ENCODE measurements around the gene PRDM5. TPM values are rescaled to one million over a fixed set of nuclear protein-coding genes. Genes with fewer than 3 reads are reported as not detected.

Gene PRDM5
- total RNA-seq, 1 donor from 2014 or later: not detected

- intact Hi-C loops (cut with micrococcal nuclease): loop anchor here (5.0 kb wide), 4 partner anchors 206 to 644 kb away; partner anchors contain the start of gene PRDM5
These were observed 206.2 kb downstream of the PRDM5 start for GRCh38 chr4:120716346-120716745.

GRCh38 chr4:120714417-120715010 is 208.0 kb downstream of the PRDM5 start:
- intact Hi-C loops (cut with micrococcal nuclease): loop anchor here (5.0 kb wide), 4 partner anchors 208 to 642 kb away; partner anchors contain the start of gene PRDM5

DNA sequence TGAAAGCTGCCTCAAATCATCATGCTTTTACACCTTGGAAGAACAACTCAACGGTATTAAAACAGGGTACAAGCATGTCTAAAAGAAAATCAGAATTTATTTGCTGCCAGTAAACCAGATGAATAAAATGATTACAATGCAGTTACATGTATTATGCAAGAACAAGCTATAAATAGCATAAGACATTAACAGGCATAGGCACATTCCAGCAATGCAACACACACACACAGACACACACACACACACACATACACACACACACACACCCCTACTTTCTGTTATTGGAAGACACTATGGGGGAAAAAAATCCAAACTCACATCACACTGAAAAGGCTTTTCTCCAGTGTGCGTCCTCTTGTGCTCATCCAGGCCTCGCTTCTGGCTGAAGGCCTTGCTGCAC is 212.5 kb downstream of the PRDM5 start:
- intact Hi-C loops (cut with micrococcal nuclease): no loop called here

DNA sequence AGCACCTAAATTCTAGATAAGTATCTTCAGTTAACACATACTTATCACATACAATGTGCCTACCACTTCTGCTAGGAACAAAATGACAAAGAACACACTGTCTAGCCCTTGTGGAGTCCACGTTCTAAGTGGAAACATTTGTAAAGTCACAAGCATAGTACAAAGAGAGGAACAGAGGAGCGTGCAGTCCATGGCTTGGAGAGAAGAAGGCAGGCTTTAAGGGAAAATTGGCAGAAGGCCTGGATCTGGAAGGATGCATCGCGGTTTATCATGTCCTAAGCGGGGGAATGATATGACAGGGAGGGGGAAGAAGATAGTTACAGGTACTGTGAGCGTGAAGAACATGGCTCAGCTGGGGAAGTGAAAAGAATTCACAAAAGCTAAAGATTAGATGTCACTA is 218.0 kb downstream of the PRDM5 start:
- intact Hi-C loops (cut with micrococcal nuclease): no loop called here

GRCh38 chr4:120703908-120704307 is 218.6 kb downstream of the PRDM5 start:
- intact Hi-C loops (cut with micrococcal nuclease): no loop called here

DNA sequence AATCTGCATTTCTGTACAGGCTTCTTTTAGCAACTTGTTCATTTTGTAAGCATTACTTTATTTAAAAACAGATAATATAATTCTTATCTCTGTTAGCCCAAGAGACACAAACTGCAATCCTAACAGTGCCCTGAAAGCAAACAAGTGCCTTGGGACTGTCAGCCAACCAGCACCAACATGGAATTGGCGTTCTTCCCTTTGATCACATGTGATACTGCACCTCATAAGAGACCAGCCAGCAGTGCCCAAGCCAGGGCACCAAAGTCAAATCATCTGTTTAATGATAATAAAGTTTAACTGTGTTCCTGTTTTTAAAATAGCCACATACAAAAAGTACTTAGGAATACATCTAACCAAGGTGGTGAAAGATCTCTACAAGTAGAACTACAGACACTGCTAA is 223.2 kb downstream of the PRDM5 start:
- intact Hi-C loops (cut with micrococcal nuclease): no loop called here

DNA sequence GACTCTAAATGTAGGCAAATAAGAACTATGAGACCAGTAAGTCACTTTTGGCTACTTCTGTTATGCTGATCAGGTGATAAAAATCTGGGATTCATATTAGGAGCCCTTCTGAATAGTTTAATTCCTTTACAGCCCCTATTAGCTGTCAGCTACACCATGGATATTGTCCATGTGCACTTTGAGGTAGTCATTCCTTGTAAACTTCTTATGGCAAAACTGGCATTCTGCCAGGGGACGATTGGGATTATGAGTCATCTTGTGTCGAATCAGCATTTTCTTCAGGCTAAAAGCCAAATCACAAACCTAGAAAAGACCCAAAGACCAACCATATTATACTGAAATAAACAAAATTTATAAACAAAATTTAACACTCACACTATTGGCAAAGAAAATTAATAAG is 227.6 kb downstream of the PRDM5 start:
- intact Hi-C loops (cut with micrococcal nuclease): no loop called here

DNA sequence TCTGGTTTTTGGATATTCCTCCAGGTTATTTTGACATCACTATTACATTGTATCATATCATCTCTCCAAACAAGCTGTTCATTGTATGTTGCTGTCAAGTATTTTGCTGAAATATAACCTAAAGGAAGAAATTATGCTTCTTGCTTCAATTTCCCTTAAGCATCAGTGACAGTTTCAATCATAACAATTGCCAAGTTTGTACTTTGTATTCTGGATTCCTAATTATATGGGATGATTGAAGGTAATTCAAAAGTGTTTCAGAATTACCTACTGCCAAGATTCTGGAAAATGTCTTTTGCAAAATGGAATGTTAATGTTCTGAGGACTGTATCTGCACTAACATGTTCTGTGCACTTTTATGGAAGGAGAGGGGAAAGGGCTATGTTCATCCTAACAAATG is 228.7 kb downstream of the PRDM5 start:
- intact Hi-C loops (cut with micrococcal nuclease): no loop called here

- intact Hi-C loops (cut with micrococcal nuclease): no loop called here
These were observed 229.6 kb downstream of the PRDM5 start for GRCh38 chr4:120692964-120693363.

GRCh38 chr4:120691536-120691935 is 231.0 kb downstream of the PRDM5 start:
- intact Hi-C loops (cut with micrococcal nuclease): no loop called here

DNA sequence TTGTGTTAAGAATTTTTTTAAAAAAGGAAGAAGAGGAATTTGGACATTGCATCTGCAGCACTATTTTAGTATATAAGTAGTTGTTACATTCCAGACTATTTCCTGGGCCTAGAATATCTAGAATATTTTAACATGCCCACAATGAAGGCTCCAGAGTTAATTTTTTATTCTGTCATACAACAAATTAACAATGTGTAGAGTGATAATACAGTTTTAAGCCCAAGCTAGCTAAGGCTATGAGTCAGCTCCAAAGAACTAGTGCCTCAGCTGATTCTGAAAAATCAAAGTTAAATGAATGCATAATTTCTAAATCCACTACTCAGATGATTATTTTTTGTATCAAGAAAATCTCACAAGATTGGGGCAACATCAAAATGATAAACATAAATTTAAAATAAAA is 231.4 kb downstream of the PRDM5 start:
- intact Hi-C loops (cut with micrococcal nuclease): no loop called here

- intact Hi-C loops (cut with micrococcal nuclease): no loop called here
These were observed 233.7 kb downstream of the PRDM5 start for GRCh38 chr4:120688791-120689190.

GRCh38 chr4:120685756-120686278 is 236.7 kb downstream of the PRDM5 start:
- intact Hi-C loops (cut with micrococcal nuclease): no loop called here

DNA sequence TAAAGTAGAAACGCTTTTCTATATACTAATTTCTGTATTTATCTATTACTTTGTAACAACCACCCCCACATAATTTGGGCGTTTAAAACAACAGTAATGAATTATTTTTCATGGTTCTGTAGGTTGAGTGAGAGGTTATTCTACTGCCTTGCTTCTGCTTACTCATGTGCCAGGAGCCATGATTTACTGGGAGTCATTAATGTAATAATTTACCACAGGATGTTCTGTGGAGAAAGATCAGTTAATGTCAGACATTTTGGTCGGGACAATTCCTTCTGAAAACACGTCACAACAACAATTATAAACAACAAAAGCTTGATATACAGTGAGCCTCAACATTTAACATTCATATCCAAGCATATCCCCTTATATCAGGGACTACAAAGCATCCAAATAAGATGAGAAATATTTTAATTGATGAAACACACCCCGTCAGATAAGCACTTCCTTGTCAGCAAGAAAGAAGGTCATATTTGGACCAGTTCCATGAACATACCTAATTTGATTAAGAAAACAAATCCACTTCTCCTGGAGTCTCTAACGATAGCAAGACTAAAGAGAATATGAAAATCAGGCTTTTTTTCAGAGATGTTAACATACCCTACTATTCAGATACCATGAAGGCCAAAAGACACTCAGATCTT is 238.5 kb downstream of the PRDM5 start:
- intact Hi-C loops (cut with micrococcal nuclease): no loop called here

GRCh38 chr4:120682981-120683380 is 239.5 kb downstream of the PRDM5 start:
- intact Hi-C loops (cut with micrococcal nuclease): no loop called here

DNA sequence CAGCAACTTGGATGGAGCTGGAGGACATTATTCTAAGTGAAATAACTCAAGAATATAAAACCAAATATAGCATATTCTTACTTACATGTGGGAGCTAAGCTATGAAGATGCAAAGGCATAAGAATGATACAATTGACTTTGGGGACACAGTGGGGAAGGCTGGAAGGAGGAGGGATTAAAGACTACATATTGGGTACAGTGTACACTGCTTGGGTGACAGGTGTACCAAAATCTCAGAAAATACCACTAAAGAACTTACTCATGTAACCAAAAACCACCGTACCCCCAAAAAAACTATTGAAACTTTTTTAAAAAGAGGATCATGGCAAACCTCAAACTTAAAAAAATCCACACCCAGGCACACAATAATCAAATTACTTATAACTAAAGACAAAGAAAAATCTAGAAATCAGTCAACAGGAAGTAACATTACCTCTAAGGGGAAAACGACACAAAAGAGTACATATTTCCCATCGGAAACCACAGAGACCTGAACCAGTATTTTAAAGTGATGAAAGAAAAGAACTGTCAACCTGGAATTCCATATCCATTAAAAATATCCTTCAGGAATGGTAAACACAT is 241.8 kb downstream of the PRDM5 start:
- intact Hi-C loops (cut with micrococcal nuclease): no loop called here

GRCh38 chr4:120673696-120674095 is 248.8 kb downstream of the PRDM5 start:
- intact Hi-C loops (cut with micrococcal nuclease): no loop called here

DNA sequence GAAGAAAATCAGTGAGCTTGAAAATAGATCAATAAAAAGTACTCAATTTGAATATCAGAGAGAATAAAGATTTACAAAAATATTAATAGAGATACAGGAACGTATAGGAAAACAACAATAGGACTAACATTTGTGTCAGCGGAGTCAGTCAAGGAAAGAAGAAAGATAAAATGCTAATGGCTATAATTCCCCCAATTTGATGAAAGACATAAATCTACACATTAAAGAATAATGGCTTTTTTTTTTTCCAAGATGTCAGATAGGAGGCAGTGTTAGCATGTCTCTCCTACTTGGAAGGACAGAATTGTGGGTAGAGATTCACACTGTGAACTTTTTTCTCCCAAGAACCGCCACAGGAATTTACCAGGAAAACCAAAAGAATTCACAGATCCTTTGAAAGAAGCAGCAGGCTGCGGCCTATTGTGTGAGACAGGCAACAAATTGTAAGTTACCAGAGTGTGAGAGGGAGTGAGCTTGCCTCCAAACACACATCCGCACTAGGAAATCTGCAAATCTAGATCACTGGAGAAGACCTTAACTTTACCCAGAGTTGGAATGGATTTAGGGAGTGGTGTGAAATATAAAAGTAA is 249.9 kb downstream of the PRDM5 start:
- intact Hi-C loops (cut with micrococcal nuclease): no loop called here

DNA sequence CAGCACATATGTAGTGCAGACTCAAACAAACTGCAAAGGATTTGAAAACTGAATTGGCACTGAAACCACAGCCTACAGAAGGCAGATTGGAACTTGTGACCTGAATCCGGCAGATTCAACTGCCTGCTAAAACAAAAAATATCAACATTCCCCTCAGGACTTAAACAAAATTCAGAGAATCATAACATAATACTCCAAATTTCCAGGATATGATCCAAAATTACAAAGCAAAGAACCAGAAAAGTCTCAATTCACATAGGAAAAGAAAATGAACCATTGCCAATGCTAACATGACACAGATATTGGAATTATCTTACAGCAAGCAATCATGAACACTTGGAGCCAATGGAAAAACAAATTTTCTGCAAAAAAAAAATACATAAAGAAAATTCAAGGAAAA is 250.4 kb downstream of the PRDM5 start:
- intact Hi-C loops (cut with micrococcal nuclease): no loop called here

GRCh38 chr4:120671538-120671937 is 251.0 kb downstream of the PRDM5 start:
- intact Hi-C loops (cut with micrococcal nuclease): no loop called here

DNA sequence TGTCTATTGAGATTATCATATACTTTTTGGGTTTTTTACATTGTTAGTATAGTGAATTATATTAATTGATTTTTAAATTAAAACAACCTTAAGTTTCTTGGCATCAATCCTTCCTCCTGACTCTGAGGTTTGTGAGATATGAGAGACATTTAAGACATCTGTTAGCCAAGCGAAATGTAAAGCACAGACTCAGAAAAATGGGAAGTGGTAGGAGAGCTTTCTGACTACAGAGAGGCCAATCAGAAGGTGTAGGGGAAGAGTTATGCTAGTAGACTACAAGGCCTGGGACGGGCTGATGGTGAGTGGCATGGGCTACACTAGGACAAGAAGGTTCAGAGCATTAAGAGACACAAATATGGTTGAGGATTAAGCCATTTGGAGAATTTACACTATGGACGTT is 255.4 kb downstream of the PRDM5 start:
- intact Hi-C loops (cut with micrococcal nuclease): no loop called here

DNA sequence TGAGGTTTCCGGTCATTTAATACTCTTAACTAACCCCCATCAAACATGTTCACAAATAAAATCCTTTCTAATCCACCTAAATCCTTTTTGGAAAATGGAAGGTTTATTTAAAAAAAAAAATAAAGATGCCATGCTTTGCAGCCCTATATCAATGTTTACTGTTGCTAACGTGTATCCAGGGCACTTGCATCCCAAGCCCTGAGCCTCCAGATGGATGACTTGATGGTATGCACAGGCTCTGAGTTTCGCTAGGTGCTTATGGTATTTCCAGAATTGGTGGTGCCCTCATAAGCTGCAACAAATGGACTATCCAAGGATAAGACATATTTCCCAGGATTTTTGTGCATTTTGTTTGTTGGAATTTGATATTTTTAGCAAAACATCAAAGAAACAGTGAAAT is 257.7 kb downstream of the PRDM5 start:
- intact Hi-C loops (cut with micrococcal nuclease): no loop called here
